KOPT-K1 (cell line): Measurements from ENCODE around the gene TTC23.

ENCODE experiments used
- H3K27ac ChIP-seq: fragments of 200-600 bp; sonication (generic); 2 replicates; pipeline ENCODE4 v1.5.1; 2016; ENCODE audit warnings: antibody characterized with exemption, mild to moderate bottlenecking, low read depth, low read length; ENCODE audit not compliant: poor library complexity, severe bottlenecking
- H3K36me3 ChIP-seq: fragments of 200-600 bp; sonication (generic); 2 replicates; pipeline ENCODE4 v1.5.1; 2017; ENCODE audit warnings: antibody characterized with exemption, mild to moderate bottlenecking, low read length, moderate library complexity; ENCODE audit not compliant: insufficient read depth
- H3K9me3 ChIP-seq: fragments of 200-600 bp; sonication (generic); 2 replicates; pipeline ENCODE4 v1.5.1; 2017; ENCODE audit warnings: antibody characterized with exemption, low read length, mild to moderate bottlenecking; ENCODE audit not compliant: insufficient read depth, poor library complexity, severe bottlenecking

The TTC23 gene

GRCh38 chr15:99167640-99168039, 81.7 kb downstream of the TTC23 start:
- Histone ChIP-seq H3K9me3 (no peaks in the 10 kb centered on the region), H3K27ac (no peak overlapping the region), H3K36me3 (no peaks in the 10 kb centered on the region)

DNA sequence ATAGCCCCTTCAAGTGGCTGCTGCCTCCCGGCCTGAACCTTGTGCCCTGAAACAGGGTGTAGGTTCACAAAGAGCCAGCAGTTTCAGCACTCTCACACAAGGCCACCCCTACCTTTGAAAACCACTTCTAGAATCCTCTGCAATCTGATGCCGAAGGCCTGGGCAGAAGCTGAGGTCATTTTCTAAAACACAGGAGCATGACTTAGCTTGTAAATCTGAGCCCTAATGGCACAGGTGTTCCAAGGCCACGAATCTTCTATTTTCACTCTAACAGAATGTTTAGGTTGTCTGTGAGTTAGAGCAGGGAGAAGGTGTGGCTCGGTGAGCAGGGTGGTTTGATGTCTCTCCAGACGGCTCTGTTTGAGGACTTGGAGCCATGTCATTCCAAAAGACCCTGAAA, 82.2 kb downstream of the TTC23 start:
- no peaks in the 10 kb centered on the region for H3K36me3 ChIP-seq
- H3K27ac ChIP-seq = no peak overlapping the region
- no peaks in the 10 kb centered on the region for H3K9me3 ChIP-seq

GRCh38 chr15:99165956-99166689, 83.3 kb downstream of the TTC23 start:
- Histone ChIP-seq H3K9me3 (no peaks in the 10 kb centered on the region), H3K36me3 (no peaks in the 10 kb centered on the region)

DNA sequence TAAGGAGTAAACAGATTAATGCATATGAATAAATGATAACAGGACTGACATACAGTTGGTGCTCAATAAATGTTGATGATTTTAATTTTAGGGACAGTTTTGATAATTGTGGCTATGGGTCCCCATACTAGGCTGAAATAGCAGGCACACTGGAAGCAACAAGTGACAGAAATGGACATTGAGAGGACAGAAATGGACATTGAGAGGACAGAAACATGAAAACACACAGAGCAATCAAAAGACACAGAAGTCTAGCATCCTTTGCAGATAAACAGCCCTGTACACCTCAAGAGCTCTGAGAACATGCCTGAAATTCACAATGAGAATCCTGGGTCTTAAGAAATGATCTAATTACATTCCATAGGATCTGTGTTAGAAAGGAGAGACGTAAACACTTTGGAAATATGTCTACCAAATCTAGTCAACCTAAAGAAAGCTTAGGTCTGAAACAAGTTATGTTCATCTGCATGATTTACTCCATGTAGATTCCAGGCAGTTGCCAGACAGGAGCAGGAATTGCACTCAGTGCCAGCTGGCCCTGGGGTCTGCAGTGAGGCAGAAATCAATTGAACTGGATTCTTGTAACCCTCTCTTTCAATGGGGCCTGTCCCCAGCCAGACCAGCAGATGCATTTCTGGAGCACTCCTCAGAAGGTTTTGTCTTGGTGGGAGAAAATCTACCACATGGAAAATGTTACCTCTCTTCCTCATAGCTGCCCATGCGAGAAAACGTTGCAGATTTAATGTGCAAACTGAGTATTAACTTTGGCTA, 84.2 kb downstream of the TTC23 start:
- no peaks in the 10 kb centered on the region for H3K36me3 ChIP-seq
- no peak overlapping the region for H3K27ac ChIP-seq
- H3K9me3 ChIP-seq = no peaks in the 10 kb centered on the region

More at GRCh38 chr15:99165956-99166689, 83.3 kb downstream of the TTC23 start:
- H3K27ac ChIP-seq = no peak overlapping the region

GRCh38 chr15:99164119-99164518, 85.3 kb downstream of the TTC23 start:
- no peaks in the 10 kb centered on the region for H3K9me3 ChIP-seq
- no peaks in the 10 kb centered on the region for H3K36me3 ChIP-seq
- no peak overlapping the region for H3K27ac ChIP-seq

- Histone ChIP-seq H3K27ac (no peak overlapping the region), H3K9me3 (no peaks in the 10 kb centered on the region), H3K36me3 (no peaks in the 10 kb centered on the region)
These were observed 85.9 kb downstream of the TTC23 start for GRCh38 chr15:99163271-99164062.

DNA sequence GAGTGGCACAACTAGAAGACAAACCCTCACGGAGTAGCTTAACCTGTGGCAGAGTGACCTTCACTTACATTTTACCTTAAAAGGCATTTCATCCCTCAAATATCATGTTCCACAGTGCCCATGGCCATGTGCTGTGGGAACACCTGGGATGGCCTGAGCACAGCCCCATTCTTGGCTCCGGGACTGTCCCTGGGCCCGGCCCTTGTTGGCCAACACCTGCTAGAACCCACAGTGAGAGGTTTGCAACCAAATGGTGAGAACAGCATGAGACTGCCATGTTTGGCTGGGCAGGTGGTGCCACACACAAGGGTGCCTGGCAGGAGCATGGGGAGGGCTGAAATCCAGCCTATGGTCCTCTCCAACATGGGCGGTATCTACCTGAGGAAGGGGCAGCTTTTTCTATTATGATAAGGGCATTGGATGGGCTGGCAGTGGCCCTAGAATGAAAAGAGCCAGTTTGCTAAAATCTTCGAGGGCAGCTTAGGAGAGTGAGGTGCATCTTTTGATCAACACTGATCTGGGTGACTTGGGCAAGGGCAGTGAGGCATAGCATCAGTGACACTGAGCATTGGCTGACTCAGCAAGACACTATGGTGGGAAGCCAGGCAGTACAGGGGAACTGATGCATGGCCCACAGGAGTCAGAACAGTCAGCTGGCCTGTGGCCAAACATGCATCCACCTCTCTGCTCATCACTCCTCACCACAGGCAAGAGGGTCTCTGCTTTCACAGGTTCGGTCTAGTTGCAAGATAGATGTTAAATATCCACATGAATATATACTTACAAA, 90.6 kb downstream of the TTC23 start:
- no peaks in the 10 kb centered on the region for H3K9me3 ChIP-seq
- no peaks in the 10 kb centered on the region for H3K36me3 ChIP-seq
- H3K27ac ChIP-seq = no peak overlapping the region

- no peaks in the 10 kb centered on the region for H3K36me3 ChIP-seq
- H3K27ac ChIP-seq = no peak overlapping the region
- H3K9me3 ChIP-seq = no peaks in the 10 kb centered on the region
These were observed 91.9 kb downstream of the TTC23 start for GRCh38 chr15:99157456-99157855.

DNA sequence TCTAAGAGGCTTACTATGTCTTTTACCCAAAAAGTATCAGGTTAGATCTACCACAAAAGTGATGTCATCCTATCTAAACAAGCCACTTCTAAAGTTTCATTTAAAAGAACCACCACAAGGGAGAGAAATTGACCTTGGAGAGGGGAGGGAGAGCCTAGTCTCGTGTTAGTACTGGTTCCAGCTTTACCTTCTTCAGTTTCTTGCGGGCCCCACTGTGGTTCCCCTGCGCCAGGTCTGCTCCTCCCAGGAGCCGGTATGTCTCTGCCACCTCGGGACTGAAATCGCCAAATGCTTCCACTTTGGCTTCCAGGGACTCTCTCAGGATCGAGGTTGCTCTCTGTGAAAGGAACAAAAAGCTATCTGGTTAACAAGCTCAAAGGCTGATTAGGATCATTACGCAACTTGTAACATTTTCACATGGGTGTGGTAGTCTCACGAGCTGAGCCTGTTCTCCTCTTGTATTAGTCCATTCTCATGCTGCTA, 93.4 kb downstream of the TTC23 start:
- no peak overlapping the region for H3K27ac ChIP-seq
- no peaks in the 10 kb centered on the region for H3K36me3 ChIP-seq
- H3K9me3 ChIP-seq = no peaks in the 10 kb centered on the region

DNA sequence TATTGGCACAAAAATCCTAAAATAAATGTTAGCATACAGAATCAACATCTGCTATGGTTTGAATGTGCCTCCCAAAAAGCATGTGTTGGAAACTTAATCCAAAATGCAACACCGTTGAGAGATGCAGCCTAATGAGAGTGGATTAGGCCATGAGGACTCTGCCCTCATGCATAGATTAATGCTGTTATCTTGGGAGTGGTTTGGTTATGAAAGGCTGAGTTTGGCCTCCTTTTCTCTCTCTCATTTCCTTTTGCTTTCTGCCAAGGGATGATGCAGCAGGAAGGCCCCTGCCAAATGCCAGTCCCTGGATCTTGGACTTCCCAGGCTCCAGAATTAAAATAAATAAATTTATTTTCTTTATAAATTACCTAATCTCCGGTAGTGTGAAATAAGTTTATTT, 95.1 kb downstream of the TTC23 start:
- no peak overlapping the region for H3K27ac ChIP-seq
- H3K9me3 ChIP-seq = no peaks in the 10 kb centered on the region
- H3K36me3 ChIP-seq = no peaks in the 10 kb centered on the region

- Histone ChIP-seq H3K36me3 (no peaks in the 10 kb centered on the region), H3K27ac (no peak overlapping the region), H3K9me3 (no peaks in the 10 kb centered on the region)
These were observed 96.3 kb downstream of the TTC23 start for GRCh38 chr15:99153026-99153535.

DNA sequence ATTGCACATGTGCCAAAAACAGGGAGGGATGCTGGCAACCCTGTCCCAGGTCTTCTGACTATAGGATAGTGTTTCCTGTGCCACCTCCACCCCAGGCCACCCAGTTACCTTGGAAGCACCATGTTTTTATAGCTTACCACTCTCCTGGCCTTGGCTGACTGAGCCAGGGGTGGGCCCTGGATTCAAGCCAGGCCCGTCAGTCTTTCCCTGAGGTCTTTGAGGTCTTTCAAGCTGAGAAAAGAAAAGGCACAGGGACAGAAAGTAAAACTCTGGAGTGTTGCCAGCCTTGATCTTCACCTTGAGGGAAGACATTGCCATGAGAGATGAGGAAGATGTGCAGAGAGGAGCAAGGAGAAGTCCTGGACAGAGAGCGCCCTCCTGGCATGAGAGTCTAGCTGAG, 98.2 kb downstream of the TTC23 start:
- H3K27ac ChIP-seq = no peak overlapping the region
- H3K9me3 ChIP-seq = no peaks in the 10 kb centered on the region
- H3K36me3 ChIP-seq = no peaks in the 10 kb centered on the region

- Histone ChIP-seq H3K27ac (no peak overlapping the region), H3K9me3 (no peaks in the 10 kb centered on the region), H3K36me3 (no peaks in the 10 kb centered on the region)
These were observed 100.0 kb downstream of the TTC23 start for GRCh38 chr15:99149366-99149765.

GRCh38 chr15:99148851-99149276, 100.5 kb downstream of the TTC23 start:
- Histone ChIP-seq H3K27ac (no peak overlapping the region), H3K9me3 (no peaks in the 10 kb centered on the region), H3K36me3 (no peaks in the 10 kb centered on the region)
